AG04449 (cell line): Measurements from ENCODE around the gene HSDL1.

Experiments used
- CTCF ChIA-PET: fragments of 350-600 bp; formaldehyde crosslinking; extraction: SDS; loops from one replicate; lab custom pipeline; 2021; ENCODE audit warnings: antibody characterized with exemption; lab: Yijun Ruan, JAX
- POLR2A ChIA-PET: fragments of 400-600, 350-600 bp; formaldehyde crosslinking; extraction: SDS; loops from one replicate; lab custom pipeline; 2020; ENCODE audit warnings: antibody characterized with exemption, inconsistent platforms; lab: Yijun Ruan, JAX
- DNase-seq: peaks from one replicate; pipeline ENCODE4 v3.0.0-alpha.2; 2010; ENCODE audit warnings: low read depth, low spot score
- H3K4me3 ChIP-seq: 2 replicates; pipeline ENCODE4 v1.5.1; 2011; ENCODE audit warnings: low read depth, mild to moderate bottlenecking, control low read depth, low read length
- CTCF ChIP-seq: IDR thresholded peaks from one replicate; pipeline ENCODE4 v1.5.1; 2011; ENCODE audit warnings: mild to moderate bottlenecking, moderate library complexity, low read length, control low read depth, inconsistent platforms; ENCODE audit not compliant: insufficient read depth; ENCODE audit errors: missing control alignments

The HSDL1 gene

GRCh38 chr16:84139628-84140258 lies 5.2 kb downstream of the HSDL1 start:
- DNase-seq, result no peak
- CTCF ChIA-PET, result interaction anchor here (0.9 to 1.3 kb wide), 3 partner anchors 12 to 183 kb away, joined by 3 read pairs; no protein-coding TSS in a partner anchor
- H3K4me3 ChIP-seq, result no peak overlapping the region
- TF ChIP-seq CTCF, result no peak
- POLR2A ChIA-PET, result no interaction called here

- no peak for DNase-seq
- POLR2A ChIA-PET, result no interaction called here
These were observed 6.0 kb downstream of the HSDL1 start for GRCh38 chr16:84138824-84139627.

GRCh38 chr16:84138500-84138823 lies 6.5 kb downstream of the HSDL1 start:
- DNase-seq, result no peak
- CTCF ChIA-PET, result interaction anchor here (1.0 to 2.5 kb wide), 6 partner anchors 22 to 182 kb away, joined by 3 to 13 read pairs (median 6); partner anchors contain the start of genes MBTPS1 and TAF1C
- H3K4me3 ChIP-seq, result no peak overlapping the region
- TF ChIP-seq CTCF, result no peak
- POLR2A ChIA-PET, result interaction anchor here (0.6 kb wide), 1 partner anchor 27 kb away, joined by 3 read pairs; no protein-coding TSS in a partner anchor

More at GRCh38 chr16:84138824-84139627, 6.0 kb downstream of the HSDL1 start:
- CTCF ChIA-PET, result interaction anchor here (0.9 to 2.5 kb wide), 5 partner anchors 12 to 182 kb away, joined by 3 to 13 read pairs (median 3); partner anchors contain the start of gene TAF1C
- TF ChIP-seq CTCF, result no peak
- no peak overlapping the region for H3K4me3 ChIP-seq

DNA sequence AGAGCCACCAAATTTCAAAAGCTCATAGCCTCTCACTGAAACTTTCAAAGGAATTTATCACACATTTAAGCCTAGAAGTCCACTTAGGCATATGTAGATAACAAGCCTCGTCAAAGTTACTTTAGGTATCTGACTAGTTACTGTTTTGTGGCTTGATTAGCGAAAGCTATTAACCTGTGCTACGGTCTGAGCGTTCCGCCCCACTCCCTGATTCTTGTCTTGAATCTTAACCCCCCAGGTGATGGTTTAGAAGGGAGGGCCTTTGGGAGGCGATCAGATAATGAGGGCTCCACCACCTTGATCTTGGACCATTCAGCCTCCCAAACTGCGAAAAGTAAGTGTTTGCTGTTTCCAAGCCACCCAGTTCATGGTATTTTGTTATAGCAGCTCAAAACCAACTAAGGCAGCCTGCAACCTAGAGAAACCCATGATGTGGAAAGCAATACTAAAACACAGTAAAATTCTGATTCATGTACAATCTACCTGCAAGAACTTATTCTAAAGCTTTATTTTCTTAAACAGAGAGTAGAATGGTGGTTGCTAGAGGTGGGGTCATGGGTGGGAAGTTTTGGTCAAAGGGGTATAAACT lies 7.1 kb downstream of the HSDL1 start:
- CTCF ChIA-PET, result interaction anchor here (1.3 to 2.5 kb wide), 5 partner anchors 22 to 72 kb away, joined by 4 to 13 read pairs (median 7); partner anchors contain the start of genes MBTPS1 and TAF1C
- H3K4me3 ChIP-seq, result no peak overlapping the region
- POLR2A ChIA-PET, result interaction anchor here (0.6 kb wide), 1 partner anchor 26 kb away, joined by 3 read pairs; no protein-coding TSS in a partner anchor
- TF ChIP-seq CTCF, result no peak
- no peak for DNase-seq

GRCh38 chr16:84137287-84137686 lies 7.7 kb downstream of the HSDL1 start:
- TF ChIP-seq CTCF, result no peak
- no peak for DNase-seq
- no peak overlapping the region for H3K4me3 ChIP-seq
- CTCF ChIA-PET, result interaction anchor here (1.0 to 2.5 kb wide), 6 partner anchors 8 to 72 kb away, joined by 4 to 13 read pairs (median 6); partner anchors contain the start of genes DNAAF1, HSDL1, MBTPS1 and TAF1C
- POLR2A ChIA-PET, result no interaction called here
